Mesenchymal stem cell (in vitro differentiated cells and primary cell): ENCODE results near the gene PITPNB.

Source experiments
- DNase-seq: peaks from one replicate; pipeline ENCODE4 v3.0.0-alpha.2; 2013
- H2AFZ ChIP-seq: one replicate; pipeline ENCODE4 v1.6.1; 2013; ENCODE audit warnings: low read depth, mild to moderate bottlenecking, control low read depth, inconsistent platforms, low read length, moderate library complexity
- H2AK5ac ChIP-seq: 2 replicates; pipeline ENCODE4 v1.6.1; 2013; ENCODE audit warnings: low read length, moderate library complexity, mild to moderate bottlenecking, inconsistent platforms; ENCODE audit not compliant: severe bottlenecking
- H2BK120ac ChIP-seq: one replicate; pipeline ENCODE4 v1.6.1; 2013; ENCODE audit warnings: low read depth, mild to moderate bottlenecking, inconsistent platforms, low read length, moderate library complexity
- H2BK12ac ChIP-seq, 2 experiments: one replicate each; pipeline ENCODE4 v1.6.1; 2013; ENCODE audit warnings: inconsistent platforms in 2 of 2, low read length in 2 of 2, mild to moderate bottlenecking in 2 of 2, moderate library complexity in 2 of 2, control low read depth in 1 of 2
- H2BK15ac ChIP-seq: one replicate; pipeline ENCODE4 v1.6.1; 2013; ENCODE audit warnings: mild to moderate bottlenecking, low read depth, inconsistent platforms; ENCODE audit not compliant: poor library complexity, severe bottlenecking
- H2BK5ac ChIP-seq: 2 replicates; pipeline ENCODE4 v1.6.1; 2013; ENCODE audit warnings: low read depth, mild to moderate bottlenecking, low read length, control low read depth, inconsistent platforms; ENCODE audit not compliant: poor library complexity, severe bottlenecking
- H3K14ac ChIP-seq, 2 experiments: one replicate each; pipeline ENCODE4 v1.6.1; 2013; ENCODE audit warnings: inconsistent platforms in 2 of 2, low read length in 2 of 2, control low read depth in 1 of 2, mild to moderate bottlenecking in 1 of 2, moderate library complexity in 1 of 2
- H3K18ac ChIP-seq, 2 experiments: one replicate each; pipeline ENCODE4 v1.6.1; 2013; ENCODE audit warnings: inconsistent platforms in 2 of 2, low read length in 2 of 2, control low read depth in 1 of 2, low read depth in 1 of 2, mild to moderate bottlenecking in 1 of 2
- H3K23ac ChIP-seq, 2 experiments: one replicate each; pipeline ENCODE4 v1.6.1; 2013; ENCODE audit warnings: inconsistent platforms in 2 of 2, low read length in 2 of 2, mild to moderate bottlenecking in 2 of 2, moderate library complexity in 2 of 2, control low read depth in 1 of 2
- H3K27ac ChIP-seq: 2 replicates; pipeline ENCODE4 v1.5.1; 2013; ENCODE audit warnings: mild to moderate bottlenecking, moderate library complexity, low read length, control low read depth, inconsistent platforms; ENCODE audit not compliant: poor library complexity, severe bottlenecking
- H3K27me3 ChIP-seq, 2 experiments: 2 replicates each; pipeline versions ENCODE4 v1.6.1 to v1.7.0; 2013; ENCODE audit warnings: low read length in 2 of 2, mild to moderate bottlenecking in 2 of 2, moderate library complexity in 2 of 2, control low read depth in 1 of 2, inconsistent platforms in 1 of 2; ENCODE audit not compliant: control insufficient read depth in 1 of 2, insufficient read depth in 1 of 2
- H3K36me3 ChIP-seq, 2 experiments: 2 replicates each; pipeline versions ENCODE4 v1.6.1 to v1.7.0; 2013; ENCODE audit warnings: low read length in 2 of 2, control low read depth in 1 of 2, inconsistent platforms in 1 of 2, low read depth in 1 of 2, mild to moderate bottlenecking in 1 of 2; ENCODE audit not compliant: insufficient read depth in 2 of 2, control insufficient read depth in 1 of 2
- H3K4ac ChIP-seq, 2 experiments: one replicate each; pipeline ENCODE4 v1.6.1; 2013; ENCODE audit warnings: inconsistent platforms in 2 of 2, low read length in 2 of 2, mild to moderate bottlenecking in 2 of 2, moderate library complexity in 2 of 2, control low read depth in 1 of 2, low read depth in 1 of 2
- H3K4me1 ChIP-seq: 2 replicates; pipeline ENCODE4 v1.6.1; 2013; ENCODE audit warnings: low read depth, low read length, control low read depth; ENCODE audit not compliant: control insufficient read depth, insufficient read depth
- H3K4me2 ChIP-seq: 2 replicates; pipeline ENCODE4 v1.6.1; 2013; ENCODE audit warnings: low read length, mild to moderate bottlenecking, inconsistent platforms; ENCODE audit not compliant: poor library complexity, severe bottlenecking
- H3K4me3 ChIP-seq, 2 experiments: 2 replicates each; pipeline versions ENCODE4 v1.5.1 to v1.7.0; 2013; ENCODE audit warnings: low read length in 2 of 2, mild to moderate bottlenecking in 2 of 2, control low read depth in 1 of 2, low read depth in 1 of 2; ENCODE audit not compliant: insufficient read depth in 1 of 2
- H3K79me1 ChIP-seq: replicated peaks from 2 replicates; pipeline ENCODE4 v1.6.1; 2013; ENCODE audit warnings: mild to moderate bottlenecking, control low read depth, low read length, inconsistent platforms; ENCODE audit not compliant: poor library complexity, severe bottlenecking
- H3K9ac ChIP-seq: 2 replicates; pipeline ENCODE4 v1.7.0; 2013; ENCODE audit warnings: mild to moderate bottlenecking, low read length, moderate library complexity
- H3K9me3 ChIP-seq: 2 replicates; pipeline ENCODE4 v1.7.0; 2013; ENCODE audit warnings: mild to moderate bottlenecking, low read length; ENCODE audit not compliant: control insufficient read depth
- H4K8ac ChIP-seq: one replicate; pipeline ENCODE4 v1.6.1; 2013; ENCODE audit warnings: inconsistent platforms, mild to moderate bottlenecking, low read length, moderate library complexity
- H4K91ac ChIP-seq: one replicate; pipeline ENCODE4 v1.6.1; 2013; ENCODE audit warnings: mild to moderate bottlenecking, low read length, inconsistent platforms
- WGBS: methylation state at CpG from one replicate; pipeline ENCODE4 v1.1.7; 2013; ENCODE audit warnings: mixed read lengths; 5-methylcytosine and 5-hydroxymethylcytosine counted together

The PITPNB gene

DNA sequence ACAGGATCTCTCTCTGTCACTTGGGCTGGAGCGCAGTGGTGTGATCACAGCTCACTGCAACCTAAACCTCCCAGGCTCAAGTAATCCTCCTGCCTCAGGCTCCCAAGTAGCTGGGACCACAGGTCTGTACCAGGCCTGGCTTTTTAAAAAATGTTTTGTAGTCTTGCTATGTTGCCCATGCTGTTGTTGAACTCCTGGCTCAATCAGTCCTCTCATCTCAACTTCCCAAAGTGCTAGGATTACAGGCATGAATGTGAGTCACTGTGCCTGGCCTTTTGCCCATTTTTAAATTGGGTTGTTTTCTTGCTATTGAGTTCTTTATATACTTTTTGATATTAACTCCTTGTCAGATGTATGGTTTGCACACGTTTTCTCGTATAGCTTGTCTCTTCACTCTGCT lies 33.0 kb upstream of the PITPNB start:
- H4K8ac ChIP-seq, result no peak overlapping the region
- no peaks in the 10 kb centered on the region for H3K36me3 ChIP-seq
- no peak overlapping the region for H3K4me2 ChIP-seq
- no peak overlapping the region for H4K91ac ChIP-seq
- no peak overlapping the region for H2BK5ac ChIP-seq
- no peak overlapping the region for H2AFZ ChIP-seq
- no peak overlapping the region for H3K27ac ChIP-seq
- peaks cover 2% of the 10 kb centered on the region for H3K4me1 ChIP-seq
- H3K27me3 ChIP-seq, result no peaks in the 10 kb centered on the region
- H3K79me1 ChIP-seq, result no peaks in the 10 kb centered on the region
- H2BK12ac ChIP-seq, result no peak overlapping the region
- WGBS, result 93% methylated on average over 1 of the region's 3 CpGs
- no peak overlapping the region for H2AK5ac ChIP-seq
- peak; percentile 60 for DNase-seq
- no peaks in the 10 kb centered on the region for H3K9me3 ChIP-seq
- H2BK15ac ChIP-seq, result no peak overlapping the region
- no peak overlapping the region for H3K14ac ChIP-seq
- H2BK120ac ChIP-seq, result no peak overlapping the region
- no peak overlapping the region for H3K4me3 ChIP-seq
- H3K18ac ChIP-seq, result peak overlapping the region in 1 of 2 experiments; percentile 43
- no peak overlapping the region for H3K23ac ChIP-seq
- no peak overlapping the region for H3K4ac ChIP-seq
- H3K9ac ChIP-seq, result no peak overlapping the region

DNA sequence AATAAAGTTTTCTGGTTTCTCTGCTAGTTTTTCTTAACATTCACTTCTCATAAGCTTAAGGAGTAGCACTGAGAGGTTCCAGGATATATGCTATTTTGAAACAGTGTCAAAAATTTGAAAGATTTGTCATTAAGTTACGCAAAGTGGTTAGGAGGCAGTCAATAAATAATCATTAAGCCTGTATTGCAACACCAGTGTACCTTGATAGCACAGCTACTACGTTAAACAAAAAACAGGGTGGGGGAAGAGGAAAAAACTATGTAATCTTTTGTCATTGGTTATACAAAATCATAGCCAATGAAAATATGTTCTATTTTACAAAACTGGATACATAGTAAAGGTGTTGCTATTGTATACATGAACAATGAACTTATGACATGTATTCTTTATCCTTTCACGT lies 30.4 kb upstream of the PITPNB start:
- Histone ChIP-seq H3K36me3 (no peaks in the 10 kb centered on the region), H3K18ac (no peak overlapping the region), H4K8ac (no peak overlapping the region), H3K27ac (no peak overlapping the region), H3K4me1 (peaks cover 4% of the 10 kb centered on the region), H2BK15ac (no peak overlapping the region), H2BK120ac (no peak overlapping the region), H3K4me3 (no peak overlapping the region), H4K91ac (no peak overlapping the region), H3K9me3 (no peaks in the 10 kb centered on the region), H3K4me2 (no peak overlapping the region), H2BK12ac (no peak overlapping the region), H3K4ac (no peak overlapping the region), H3K23ac (no peak overlapping the region), H2AK5ac (no peak overlapping the region), H3K27me3 (no peaks in the 10 kb centered on the region), H3K14ac (no peak overlapping the region), H2AFZ (no peak overlapping the region), H3K9ac (no peak overlapping the region), H2BK5ac (no peak overlapping the region), H3K79me1 (no peaks in the 10 kb centered on the region)
- no CpG with 5 or more reads among the region's 3 CpGs for WGBS
- DNase-seq, result no peak

DNA sequence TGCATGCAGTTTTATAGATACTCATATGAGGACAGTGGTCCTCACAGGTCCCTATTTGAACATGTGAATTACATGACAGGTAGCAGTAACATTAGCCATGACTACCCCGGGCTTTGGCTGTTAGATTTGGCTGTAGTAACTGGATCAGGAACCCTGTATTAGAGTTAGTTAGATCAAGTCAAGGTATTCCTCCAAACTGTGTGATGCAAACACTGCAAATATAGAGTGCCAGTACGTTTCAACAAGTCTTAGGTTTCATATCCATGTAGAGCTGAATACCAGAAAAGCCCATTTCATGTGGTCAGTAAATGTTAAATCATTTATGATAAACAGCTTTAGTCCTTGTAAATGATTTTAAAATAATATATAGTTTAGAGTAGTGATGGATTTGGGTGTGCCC lies 29.5 kb upstream of the PITPNB start:
- Histone ChIP-seq H3K79me1 (no peaks in the 10 kb centered on the region), H3K4me3 (no peak overlapping the region), H2BK120ac (no peak overlapping the region), H4K8ac (no peak overlapping the region), H3K36me3 (no peaks in the 10 kb centered on the region), H3K4me1 (peaks cover 4% of the 10 kb centered on the region), H3K18ac (no peak overlapping the region), H3K23ac (no peak overlapping the region), H3K27me3 (no peaks in the 10 kb centered on the region), H2BK12ac (no peak overlapping the region), H2AFZ (no peak overlapping the region), H4K91ac (no peak overlapping the region), H3K4me2 (no peak overlapping the region), H2AK5ac (no peak overlapping the region), H3K14ac (no peak overlapping the region), H2BK15ac (no peak overlapping the region), H3K4ac (no peak overlapping the region), H3K9me3 (no peaks in the 10 kb centered on the region), H2BK5ac (no peak overlapping the region), H3K27ac (no peak overlapping the region), H3K9ac (no peak overlapping the region)
- WGBS, result 93% methylated on average over 1 of the region's 2 CpGs
- no peak for DNase-seq

DNA sequence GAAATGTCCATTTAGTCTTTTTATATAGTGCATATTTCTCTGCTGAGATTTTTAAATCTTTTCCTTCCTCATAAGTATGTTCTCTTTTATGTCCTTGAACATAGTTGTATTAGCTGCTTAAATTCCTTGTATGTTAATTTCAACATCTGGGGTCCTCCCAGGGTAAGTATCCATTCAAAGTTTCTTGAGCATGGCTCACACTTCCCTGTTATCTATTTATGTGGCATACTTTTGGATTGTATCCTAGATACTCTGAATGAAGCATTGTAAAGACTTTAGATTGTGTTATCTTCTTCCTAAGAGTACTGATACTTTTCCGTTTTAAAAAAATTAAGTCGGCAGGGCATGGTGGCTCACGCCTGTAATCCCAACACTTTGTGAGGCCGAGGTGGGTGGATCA lies 28.4 kb upstream of the PITPNB start:
- Histone ChIP-seq H2BK12ac (no peak overlapping the region), H2AFZ (no peak overlapping the region), H3K4me2 (no peak overlapping the region), H3K27ac (no peak overlapping the region), H3K9ac (no peak overlapping the region), H3K79me1 (no peaks in the 10 kb centered on the region), H2BK120ac (no peak overlapping the region), H3K36me3 (no peaks in the 10 kb centered on the region), H4K91ac (no peak overlapping the region), H3K9me3 (no peaks in the 10 kb centered on the region), H3K18ac (no peak overlapping the region), H2AK5ac (no peak overlapping the region), H2BK5ac (no peak overlapping the region), H3K4me1 (peaks cover 4% of the 10 kb centered on the region), H3K23ac (no peak overlapping the region), H3K4ac (no peak overlapping the region), H3K14ac (no peak overlapping the region), H3K27me3 (no peaks in the 10 kb centered on the region), H2BK15ac (no peak overlapping the region), H4K8ac (no peak overlapping the region), H3K4me3 (no peak overlapping the region)
- 99% methylated on average over 4 of the region's 4 CpGs for WGBS
- no peak for DNase-seq
